Psoas muscle (tissue), 8 donors: Measurements from ENCODE around the gene KRTAP10-6. TPM values are rescaled to one million over a fixed set of nuclear protein-coding genes. Genes with fewer than 3 reads are reported as not detected.
"Not testable (repeated sequence)": the region's sequence is repeated elsewhere in the genome, so short reads cannot be mapped to it uniquely, and the experiment has no call there.

Source experiments
- ATAC-seq, 4 donors: fragments of 200-7000 bp; cut with Tn5 transposase; one replicate each; pipeline ENCODE4 v1.9.1; 2020; ENCODE audit warnings: moderate library complexity in 3 of 4, mild to moderate bottlenecking in 2 of 4
- DNase-seq, 2 donors: peaks; one replicate each; pipeline ENCODE4 v3.0.0-alpha.2; 2020
- H3K27ac ChIP-seq: fragments of 200-600 bp; one replicate; pipeline ENCODE4 v1.8.0; 2022
- H3K27me3 ChIP-seq, 3 donors: fragments of 200-600 bp in 1 of 3; one replicate each; pipeline versions ENCODE4 v1.6.1 to v1.8.0; 2013 to 2022; ENCODE audit warnings: low read length in 2 of 3, mild to moderate bottlenecking in 2 of 3, moderate library complexity in 1 of 3; ENCODE audit not compliant: insufficient read depth in 3 of 3
- H3K36me3 ChIP-seq, 2 donors: fragments of 200-600 bp in 1 of 2; one replicate each; pipeline versions ENCODE4 v1.6.1 to v1.8.0; 2013 to 2022; ENCODE audit warnings: low read depth in 1 of 2, mild to moderate bottlenecking in 1 of 2, moderate library complexity in 1 of 2; ENCODE audit not compliant: insufficient read depth in 1 of 2
- H3K4me1 ChIP-seq: fragments of 200-600 bp; one replicate; pipeline ENCODE4 v1.8.0; 2022
- H3K4me3 ChIP-seq: fragments of 200-600 bp; one replicate; pipeline ENCODE4 v1.8.0; 2022; ENCODE audit warnings: mild to moderate bottlenecking
- H3K9me3 ChIP-seq: fragments of 200-600 bp; one replicate; pipeline ENCODE4 v1.8.0; 2022
- CTCF ChIP-seq: fragments of 200-600 bp; IDR thresholded peaks from one replicate; pipeline ENCODE4 v1.8.0; 2022; ENCODE audit warnings: antibody characterized with exemption
- WGBS, 3 donors: extraction: QIAGEN DNeasy Blood & Tissue Kit; methylation state at CpG; one replicate each; pipeline versions ENCODE4 v1.1.6 to v1.1.7; 2013; 5-methylcytosine and 5-hydroxymethylcytosine counted together
- intact Hi-C, 2 donors: fragments of 100-400 bp; cut with DNase I; formaldehyde crosslinking; loops; one replicate each; pipeline versions ENCODE4 v1.11.0 to v1.14.2; 2022
- polyA plus RNA-seq, 3 donors: library from polyadenylated mRNA; stranded (reverse); fragments of 200-250 nt; gene quantifications; one replicate each; pipeline ENCODE4 v1.2.3, GENCODE V29; 2013
- total RNA-seq, 4 donors: library from RNA; stranded (reverse); fragmentation: NEBNext Ultra II Directional in 2 of 4; extraction: Animal tissue kit (Norgen Biotek cat#: 25700) in 2 of 4; gene quantifications; one replicate each; pipeline versions ENCODE4 v1.2.1 to v1.2.4, GENCODE V29; 2021 to 2023
- donor health status: healthy with polysubstance abuse.
- donor health status: DM: no; HTN: no; CAD: no; lungs with moderate emphysema.
- donor health status: Bipolar disorder and iron deficiency.
- donor health status: healthy.
- donor health status: DM: yes; HTN: yes; CAD: no.
- donor health status: DM: no; HTN: no; CAD: no.
- donor health status: DM: no; HTN: no; CAD: no.
- donor health status: DM: yes; HTN: yes; CAD: no.

The KRTAP10-6 gene
- total and polyA plus RNA-seq, 7 donors: not detected

GRCh38 chr21:44603911-44604310 is 11.6 kb upstream of the KRTAP10-6 start:
- ATAC-seq (no peak), DNase-seq (no peak)
- WGBS, 3 donors: 80 to 83% (median 83%) methylated on average over 8 of the region's 8 CpGs
- Histone ChIP-seq H3K4me3 (no peak overlapping the region), H3K27ac (no peak overlapping the region), H3K4me1 (no peaks in the 10 kb centered on the region), H3K27me3 (peaks cover 0 to 51% (median 10%) of the 10 kb centered on the region in 3 donors), H3K36me3 (no peaks in the 10 kb centered on the region), H3K9me3 (peaks cover 1% of the 10 kb centered on the region)
- no peak for TF ChIP-seq CTCF
- intact Hi-C loops: no loop called here

GRCh38 chr21:44603109-44603875 is 11.0 kb upstream of the KRTAP10-6 start:
- Histone ChIP-seq H3K9me3 (no peaks in the 10 kb centered on the region), H3K4me1 (no peaks in the 10 kb centered on the region), H3K4me3 (no peak overlapping the region), H3K36me3 (no peaks in the 10 kb centered on the region), H3K27me3 (peaks cover 0 to 57% (median 10%) of the 10 kb centered on the region in 3 donors), H3K27ac (no peak overlapping the region)
- no peak for DNase-seq
- intact Hi-C loops: no loop called here
- no peak for ATAC-seq
- 43 to 56% (median 46%) methylated on average over 17 of the region's 17 CpGs for WGBS, 3 donors
- no peak for TF ChIP-seq CTCF

GRCh38 chr21:44602463-44602850 is 10.2 kb upstream of the KRTAP10-6 start:
- Histone ChIP-seq H3K4me1 (no peaks in the 10 kb centered on the region), H3K36me3 (no peaks in the 10 kb centered on the region), H3K9me3 (no peaks in the 10 kb centered on the region), H3K27ac (no peak overlapping the region), H3K27me3 (peaks cover 0 to 66% (median 10%) of the 10 kb centered on the region in 3 donors), H3K4me3 (no peak overlapping the region)
- intact Hi-C loops: no loop called here
- no peak for TF ChIP-seq CTCF
- 41 to 52% (median 42%) methylated on average over 20 to 21 of the region's 21 CpGs for WGBS, 3 donors
- DNase-seq (no peak), ATAC-seq (no peak)

- intact Hi-C loops: no loop called here
- TF ChIP-seq CTCF: no peak
- no peak overlapping the region for H3K4me3 ChIP-seq
- H3K36me3 ChIP-seq: no peaks in the 10 kb centered on the region
- ATAC-seq (no peak), DNase-seq (no peak)
- no peaks in the 10 kb centered on the region for H3K9me3 ChIP-seq
- peaks cover 0 to 72% (median 10%) of the 10 kb centered on the region in 3 donors for H3K27me3 ChIP-seq
- no peak overlapping the region for H3K27ac ChIP-seq
- no peaks in the 10 kb centered on the region for H3K4me1 ChIP-seq
- 42 to 46% (median 44%) methylated on average over 23 of the region's 23 CpGs for WGBS, 3 donors
Observed at GRCh38 chr21:44601596-44602462, 9.5 kb upstream of the KRTAP10-6 start.

GRCh38 chr21:44601091-44601490 is 8.8 kb upstream of the KRTAP10-6 start:
- H3K4me1 ChIP-seq, ATAC-seq, H3K9me3 ChIP-seq, H3K4me3 ChIP-seq, intact Hi-C loops, DNase-seq, H3K36me3 ChIP-seq, H3K27ac ChIP-seq: not testable (repeated sequence)
- 27 to 33% (median 29%) methylated on average over 9 to 10 of the region's 10 CpGs for WGBS, 3 donors
- peaks cover 0 to 78% (median 10%) of the 10 kb centered on the region in 3 donors for H3K27me3 ChIP-seq

- H3K4me3 ChIP-seq, DNase-seq, H3K4me1 ChIP-seq, intact Hi-C loops, H3K9me3 ChIP-seq, H3K27ac ChIP-seq, ATAC-seq, H3K36me3 ChIP-seq: not testable (repeated sequence)
- H3K27me3 ChIP-seq: peaks cover 0 to 81% (median 10%) of the 10 kb centered on the region in 3 donors
- WGBS, 3 donors: 53 to 60% (median 57%) methylated on average over 13 to 23 of the region's 23 CpGs
Observed at GRCh38 chr21:44600118-44600978, 8.0 kb upstream of the KRTAP10-6 start, which contains the start of gene KRTAP10-7. Gene KRTAP10-7 (plus strand): TSS chr21:44600597. CDS start chr21:44600622, 25 bp downstream.
